Activated B cell treated with CpG ODN at 0.5 μM for 24 hours (primary cell): Measurements from ENCODE around the gene CDRT15. TPM values are rescaled to one million over a fixed set of nuclear protein-coding genes. Genes with fewer than 3 reads are reported as not detected.
"Not testable (repeated sequence)": the region's sequence is repeated elsewhere in the genome, so short reads cannot be mapped to it uniquely, and the experiment has no call there.

Source experiments
- ATAC-seq: fragments of 200-7000 bp; cut with Tn5 transposase; one replicate; pipeline ENCODE4 v1.10.0; 2021; ENCODE audit warnings: low read depth, mild to moderate bottlenecking, moderate library complexity
- CTCF ChIA-PET: fragments of 350-600 bp; sonication (Branson Sonifier 250); formaldehyde crosslinking; loops from one replicate; lab custom pipeline; 2021; ENCODE audit warnings: antibody characterized with exemption; lab: Charles Lee
- POLR2A ChIA-PET: fragments of 350-600 bp; sonication (Branson Sonifier 250); formaldehyde crosslinking; loops from one replicate; lab custom pipeline; 2021; ENCODE audit warnings: antibody characterized with exemption; lab: Charles Lee
- DNase-seq: peaks from one replicate; pipeline ENCODE4 v3.0.0; 2022
- H3K27ac Mint-ChIP-seq: one replicate; pipeline ENCODE4 v1.8.0; 2020; ENCODE audit warnings: mixed read lengths
- H3K27me3 Mint-ChIP-seq: one replicate; pipeline ENCODE4 v1.8.0; 2021; ENCODE audit warnings: mixed read lengths
- H3K36me3 Mint-ChIP-seq: one replicate; pipeline ENCODE4 v1.8.0; 2021; ENCODE audit warnings: low read depth, mixed read lengths
- H3K4me1 Mint-ChIP-seq: one replicate; pipeline ENCODE4 v1.8.0; 2021; ENCODE audit warnings: mixed read lengths
- H3K4me3 Mint-ChIP-seq: one replicate; pipeline ENCODE4 v1.8.0; 2020; ENCODE audit warnings: mild to moderate bottlenecking, mixed read lengths
- H3K9me3 Mint-ChIP-seq: one replicate; pipeline ENCODE4 v1.8.0; 2020; ENCODE audit warnings: mixed read lengths
- intact Hi-C: fragments of 100-400 bp; cut with micrococcal nuclease; formaldehyde crosslinking; loops from one replicate; pipeline ENCODE4 v1.15.1; 2024
- total RNA-seq: library from RNA; stranded (reverse); gene quantifications from 2 replicates; pipeline ENCODE4 v1.2.3, GENCODE V29; 2022
- TF ChIP-seq, protein P1 (sequence below): fragments of 200-600 bp; IDR thresholded peaks from one replicate; pipeline ENCODE4 v1.8.0; 2022; ENCODE audit warnings: antibody characterized with exemption, mild to moderate bottlenecking

Gene CDRT15
- total RNA-seq, 1 donor from 2014 or later = not detected

DNA sequence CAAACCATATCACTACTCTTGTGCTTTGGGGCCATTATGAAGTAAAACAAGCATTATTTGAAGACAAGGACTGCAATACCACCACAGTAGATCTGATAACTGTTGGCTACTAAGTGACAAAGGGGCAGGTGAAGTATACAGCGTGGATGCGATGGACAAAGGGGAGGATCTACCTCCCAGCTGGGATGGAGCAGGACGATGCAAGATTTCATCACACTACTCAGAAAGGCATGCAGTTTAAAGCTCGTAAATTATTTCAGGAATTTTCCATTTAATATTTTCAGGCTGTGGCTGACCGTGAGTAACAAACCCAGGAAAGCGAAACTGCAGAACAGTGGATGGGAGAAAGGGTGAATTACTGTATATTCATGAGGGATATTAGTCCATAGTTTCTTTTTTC lies 5.5 kb downstream of the CDRT15 start:
- H3K4me3 Mint-ChIP-seq, DNase-seq, H3K9me3 Mint-ChIP-seq, H3K27me3 Mint-ChIP-seq, H3K36me3 Mint-ChIP-seq, H3K27ac Mint-ChIP-seq, POLR2A ChIA-PET, ATAC-seq, CTCF ChIA-PET, intact Hi-C loops, H3K4me1 Mint-ChIP-seq: not testable (repeated sequence)

DNA sequence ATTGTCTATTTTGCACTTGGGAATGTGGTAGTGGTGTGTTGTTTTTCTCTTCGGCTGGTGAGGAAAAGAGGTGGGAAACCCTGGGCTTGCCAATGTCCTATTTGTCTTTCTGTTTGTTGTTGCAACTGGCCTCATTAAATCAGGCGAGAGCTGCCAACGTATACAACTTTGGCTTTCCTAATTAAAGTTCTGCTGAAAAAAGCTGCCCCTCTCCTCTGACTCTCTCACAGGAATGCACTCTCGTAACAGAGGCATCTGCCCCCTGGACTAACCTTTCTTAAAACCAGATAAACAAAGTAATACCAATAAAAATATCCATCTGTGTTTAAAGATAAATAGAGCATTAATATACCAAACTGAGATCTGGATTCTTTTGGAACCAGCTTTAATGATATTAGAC lies 7.8 kb downstream of the CDRT15 start:
- no peaks in the 10 kb centered on the region for H3K9me3 Mint-ChIP-seq
- POLR2A ChIA-PET = no interaction called here
- H3K27me3 Mint-ChIP-seq = no peaks in the 10 kb centered on the region
- CTCF ChIA-PET = no interaction called here
- no peak overlapping the region for H3K27ac Mint-ChIP-seq
- H3K4me3 Mint-ChIP-seq = no peak overlapping the region
- intact Hi-C loops = no loop called here
- ATAC-seq (no peak), DNase-seq (no peak)
- TF ChIP-seq, protein P1, sequence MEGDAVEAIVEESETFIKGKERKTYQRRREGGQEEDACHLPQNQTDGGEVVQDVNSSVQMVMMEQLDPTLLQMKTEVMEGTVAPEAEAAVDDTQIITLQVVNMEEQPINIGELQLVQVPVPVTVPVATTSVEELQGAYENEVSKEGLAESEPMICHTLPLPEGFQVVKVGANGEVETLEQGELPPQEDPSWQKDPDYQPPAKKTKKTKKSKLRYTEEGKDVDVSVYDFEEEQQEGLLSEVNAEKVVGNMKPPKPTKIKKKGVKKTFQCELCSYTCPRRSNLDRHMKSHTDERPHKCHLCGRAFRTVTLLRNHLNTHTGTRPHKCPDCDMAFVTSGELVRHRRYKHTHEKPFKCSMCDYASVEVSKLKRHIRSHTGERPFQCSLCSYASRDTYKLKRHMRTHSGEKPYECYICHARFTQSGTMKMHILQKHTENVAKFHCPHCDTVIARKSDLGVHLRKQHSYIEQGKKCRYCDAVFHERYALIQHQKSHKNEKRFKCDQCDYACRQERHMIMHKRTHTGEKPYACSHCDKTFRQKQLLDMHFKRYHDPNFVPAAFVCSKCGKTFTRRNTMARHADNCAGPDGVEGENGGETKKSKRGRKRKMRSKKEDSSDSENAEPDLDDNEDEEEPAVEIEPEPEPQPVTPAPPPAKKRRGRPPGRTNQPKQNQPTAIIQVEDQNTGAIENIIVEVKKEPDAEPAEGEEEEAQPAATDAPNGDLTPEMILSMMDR = no peak
- H3K4me1 Mint-ChIP-seq = no peaks in the 10 kb centered on the region
- H3K36me3 Mint-ChIP-seq = peaks cover 1% of the 10 kb centered on the region

DNA sequence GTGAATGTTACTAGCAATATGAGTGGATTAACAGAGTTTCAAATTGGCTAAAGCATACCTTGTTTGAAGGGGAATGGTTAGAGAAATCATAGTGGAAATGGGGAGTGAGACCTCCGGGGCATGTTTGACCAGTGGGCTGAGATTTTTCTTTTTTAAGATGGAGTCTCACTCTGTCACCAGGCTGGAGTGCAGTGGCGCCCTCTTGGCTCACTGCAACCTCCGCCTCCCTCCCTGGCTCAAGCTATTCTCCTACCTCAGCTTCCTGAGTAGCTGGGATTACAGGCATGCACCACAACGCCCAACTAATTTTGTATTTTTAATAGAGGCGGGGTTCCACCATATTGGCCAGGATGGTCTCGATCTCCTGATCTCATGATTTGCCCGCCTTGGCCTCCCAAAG lies 9.6 kb downstream of the CDRT15 start:
- POLR2A ChIA-PET = no interaction called here
- peaks cover 1% of the 10 kb centered on the region for H3K36me3 Mint-ChIP-seq
- H3K27me3 Mint-ChIP-seq = no peaks in the 10 kb centered on the region
- TF ChIP-seq, protein P1 = no peak
- DNase-seq = no peak
- H3K27ac Mint-ChIP-seq = no peak overlapping the region
- H3K9me3 Mint-ChIP-seq = no peaks in the 10 kb centered on the region
- ATAC-seq = no peak
- CTCF ChIA-PET = no interaction called here
- no peak overlapping the region for H3K4me3 Mint-ChIP-seq
- no peaks in the 10 kb centered on the region for H3K4me1 Mint-ChIP-seq
- intact Hi-C loops = no loop called here

DNA sequence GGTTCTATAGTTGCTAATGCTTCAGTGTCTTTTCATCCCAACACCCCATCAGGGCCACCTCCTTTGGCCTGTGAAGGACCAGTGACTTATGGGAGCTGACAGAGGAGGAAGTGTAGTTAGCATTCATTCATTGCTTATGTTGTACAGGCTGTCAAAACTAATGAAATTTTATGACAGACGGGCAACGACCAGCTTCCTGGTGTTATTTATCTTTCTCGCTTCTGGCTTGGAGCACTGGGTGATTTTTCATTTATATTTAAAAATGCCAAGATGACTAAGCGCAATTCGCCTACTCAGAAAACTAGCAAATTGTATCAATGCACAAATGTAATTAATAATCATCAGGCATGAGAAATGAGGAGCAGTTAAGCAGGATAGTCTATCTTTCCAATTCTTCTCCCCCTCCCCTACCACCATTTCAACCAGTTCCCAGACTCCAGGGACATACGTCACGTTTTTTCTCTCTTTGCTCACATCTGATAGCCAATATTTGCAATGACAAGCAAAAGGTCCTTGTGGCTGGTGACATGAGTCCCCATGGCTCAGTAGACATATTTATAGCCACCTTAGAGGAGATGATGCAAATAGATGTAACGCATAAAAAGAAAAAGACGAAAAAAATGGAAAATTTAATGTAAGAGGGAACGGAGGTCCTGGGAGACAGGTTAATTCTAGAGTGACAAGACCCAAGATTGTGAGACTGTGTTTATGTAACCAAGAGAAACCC lies 11.2 kb downstream of the CDRT15 start:
- ChIA-PET CTCF (no interaction called here), POLR2A (no interaction called here)
- Mint-ChIP-seq H3K4me3 (no peak overlapping the region), H3K4me1 (no peaks in the 10 kb centered on the region), H3K27me3 (no peaks in the 10 kb centered on the region), H3K36me3 (no peaks in the 10 kb centered on the region), H3K27ac (no peak overlapping the region), H3K9me3 (no peaks in the 10 kb centered on the region)
- TF ChIP-seq, protein P1 = no peak
- intact Hi-C loops = no loop called here
- DNase-seq (no peak), ATAC-seq (no peak)

DNA sequence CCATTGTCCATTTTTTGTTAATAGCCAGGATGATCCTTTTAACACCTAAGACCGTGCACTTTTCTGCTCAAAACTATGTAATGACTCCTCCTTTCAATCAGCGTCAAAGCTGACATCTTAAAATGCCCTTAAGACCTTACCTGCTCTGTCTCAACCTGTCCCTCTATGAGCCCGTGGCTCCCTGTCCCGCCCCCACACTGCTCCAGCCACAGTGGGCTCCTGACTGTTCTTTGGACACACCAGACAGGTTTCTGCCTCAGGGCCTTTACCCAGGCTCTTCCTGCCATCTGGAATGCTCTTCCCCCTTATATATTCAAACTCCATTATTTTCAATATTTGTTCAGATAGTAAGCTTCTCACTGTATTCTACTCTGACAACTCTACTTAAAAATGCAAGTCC lies 14.1 kb downstream of the CDRT15 start:
- DNase-seq (no peak), ATAC-seq (no peak)
- H3K4me1 Mint-ChIP-seq = no peaks in the 10 kb centered on the region
- no peaks in the 10 kb centered on the region for H3K9me3 Mint-ChIP-seq
- H3K4me3 Mint-ChIP-seq = no peak overlapping the region
- no peaks in the 10 kb centered on the region for H3K36me3 Mint-ChIP-seq
- intact Hi-C loops = no loop called here
- no peak overlapping the region for H3K27ac Mint-ChIP-seq
- no peaks in the 10 kb centered on the region for H3K27me3 Mint-ChIP-seq
- ChIA-PET CTCF (no interaction called here), POLR2A (no interaction called here)
- TF ChIP-seq, protein P1 = no peak

DNA sequence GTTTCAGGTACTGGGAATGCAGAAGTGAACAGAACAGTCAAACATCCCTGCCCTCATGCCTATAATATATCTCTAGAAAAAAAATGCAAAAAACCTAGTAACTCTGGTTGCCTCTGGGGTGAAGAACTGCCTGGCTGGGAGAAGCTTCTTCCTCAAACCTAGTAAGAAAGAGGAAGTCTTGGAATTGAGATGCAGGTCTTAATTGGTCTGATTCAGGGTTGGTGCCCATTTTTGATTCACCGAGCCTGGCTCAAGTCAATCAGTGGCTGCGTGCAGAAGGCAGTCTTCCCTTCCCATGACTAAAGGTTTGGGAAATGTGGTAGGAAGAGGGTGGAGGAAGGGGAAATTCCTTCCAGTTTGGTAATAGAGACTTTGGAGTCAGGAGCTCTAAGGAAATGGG lies 22.4 kb downstream of the CDRT15 start:
- ChIA-PET CTCF (interaction anchor here (1.5 kb wide), 1 partner anchor 713 kb away, joined by 4 read pairs; no protein-coding TSS in a partner anchor), POLR2A (no interaction called here)
- peaks cover 23% of the 10 kb centered on the region for H3K36me3 Mint-ChIP-seq
- TF ChIP-seq, protein P1 = no peak
- H3K27me3 Mint-ChIP-seq = no peaks in the 10 kb centered on the region
- H3K4me3 Mint-ChIP-seq = no peak overlapping the region
- no peaks in the 10 kb centered on the region for H3K4me1 Mint-ChIP-seq
- intact Hi-C loops = loop anchor here (5.0 to 10.0 kb wide), 3 partner anchors 88 to 619 kb away; partner anchors contain the start of gene HS3ST3B1
- peaks cover 13% of the 10 kb centered on the region for H3K9me3 Mint-ChIP-seq
- ATAC-seq = no peak
- no peak for DNase-seq
- H3K27ac Mint-ChIP-seq = no peak overlapping the region
